ENCODE data around the gene PAM.

The PAM gene

GRCh38 chr5:102975457-102976182, 220.5 kb downstream of the PAM start:
- H3K27ac ChIP-seq, result no peak overlapping the region
- POLR2A ChIA-PET (ENCODE audit: low non-redundant PET), result no interaction called here
- TF ChIP-seq CTCF (conservative IDR thresholded peaks at IDR 0.05; ENCODE audit: low read depth), result no peak
- no peak for DNase-seq (ENCODE audit: low spot score)
- CTCF ChIA-PET, result no interaction called here

- POLR2A ChIA-PET (ENCODE audit: low non-redundant PET), result no interaction called here
- no peak for DNase-seq (ENCODE audit: low spot score)
- H3K27ac ChIP-seq, result no peak overlapping the region
- no peak for TF ChIP-seq CTCF (conservative IDR thresholded peaks at IDR 0.05; ENCODE audit: low read depth)
- CTCF ChIA-PET, result interaction anchor here (0.7 kb wide), 1 partner anchor 747 kb away, joined by 3 read pairs; no protein-coding TSS in a partner anchor
Measured at GRCh38 chr5:102981957-102982635, 227.0 kb downstream of the PAM start.

GRCh38 chr5:102986074-102986473, 231.0 kb downstream of the PAM start:
- H3K27ac ChIP-seq, result no peak overlapping the region
- CTCF ChIA-PET, result interaction anchor here (0.7 kb wide), 1 partner anchor 50 kb away, joined by 3 read pairs; no protein-coding TSS in a partner anchor
- no peak for TF ChIP-seq CTCF (conservative IDR thresholded peaks at IDR 0.05; ENCODE audit: low read depth)
- no peak for DNase-seq (ENCODE audit: low spot score)
- POLR2A ChIA-PET (ENCODE audit: low non-redundant PET), result no interaction called here

- CTCF ChIA-PET, result no interaction called here
- POLR2A ChIA-PET (ENCODE audit: low non-redundant PET), result no interaction called here
- H3K27ac ChIP-seq, result no peak overlapping the region
- TF ChIP-seq CTCF (conservative IDR thresholded peaks at IDR 0.05; ENCODE audit: low read depth), result no peak
- DNase-seq (ENCODE audit: low spot score), result no peak
Measured at GRCh38 chr5:102988459-102988858, 233.4 kb downstream of the PAM start.

- no peak for TF ChIP-seq CTCF (conservative IDR thresholded peaks at IDR 0.05; ENCODE audit: low read depth)
- POLR2A ChIA-PET (ENCODE audit: low non-redundant PET), result no interaction called here
- no peak for DNase-seq (ENCODE audit: low spot score)
- CTCF ChIA-PET, result no interaction called here
- H3K27ac ChIP-seq, result no peak overlapping the region
Measured at GRCh38 chr5:102991802-102992201, 236.7 kb downstream of the PAM start.

GRCh38 chr5:102996011-102996575, 241.0 kb downstream of the PAM start:
- no peak for DNase-seq (ENCODE audit: low spot score)
- CTCF ChIA-PET, result interaction anchor here (1.9 kb wide), 1 partner anchor 216 kb away, joined by 7 read pairs; no protein-coding TSS in a partner anchor
- TF ChIP-seq CTCF (conservative IDR thresholded peaks at IDR 0.05; ENCODE audit: low read depth), result no peak
- no peak overlapping the region for H3K27ac ChIP-seq
- POLR2A ChIA-PET (ENCODE audit: low non-redundant PET), result no interaction called here

Measured in RWPE1 (cell line).